Ovary (tissue), 9 donors: ENCODE measurements around the gene ABHD15. TPM values are rescaled to one million over a fixed set of nuclear protein-coding genes. Genes with fewer than 3 reads are reported as not detected.

ENCODE experiments used
- DNase-seq, 5 donors: peaks; one replicate each; pipeline ENCODE4 v3.0.0-alpha.2; 2019 to 2020
- H3K27ac ChIP-seq, 2 donors: fragments of 200-600 bp; one replicate each; pipeline versions ENCODE4 v1.5.1 to v1.8.0; 2019 to 2022
- H3K27me3 ChIP-seq: fragments of 200-600 bp; one replicate; pipeline ENCODE4 v1.8.0; 2022
- H3K36me3 ChIP-seq: fragments of 200-600 bp; sonication (generic); one replicate; pipeline ENCODE4 v1.5.1; 2019
- H3K4me1 ChIP-seq: one replicate; pipeline ENCODE4 v1.8.1; 2013; ENCODE audit warnings: mild to moderate bottlenecking, moderate library complexity; ENCODE audit not compliant: insufficient read depth
- H3K4me3 ChIP-seq: fragments of 200-600 bp; sonication (generic); one replicate; pipeline ENCODE4 v1.5.1; 2017
- H3K9me3 ChIP-seq, 2 donors: fragments of 200-600 bp in 1 of 2; sonication (generic) in 1 of 2; one replicate each; pipeline versions ENCODE4 v1.5.1 to v1.8.1; 2013 to 2019; ENCODE audit warnings: mild to moderate bottlenecking in 1 of 2, moderate library complexity in 1 of 2
- EP300 ChIP-seq: sonication (generic); formaldehyde crosslinking; IDR thresholded peaks from one replicate; pipeline ENCODE4 v1.6.1; 2017; ENCODE audit warnings: antibody characterized with exemption
- POLR2A ChIP-seq: fragments of 450-650 bp; IDR thresholded peaks from one replicate; pipeline ENCODE4 v1.6.1; 2017; ENCODE audit warnings: antibody characterized with exemption, mild to moderate bottlenecking, moderate library complexity
- WGBS, 3 donors: extraction: QIAGEN DNeasy Blood & Tissue Kit in 1 of 3; methylation state at CpG; one replicate each; pipeline versions ENCODE4 v1.1.5 to v1.1.7; 2013 to 2017; 5-methylcytosine and 5-hydroxymethylcytosine counted together
- intact Hi-C, 4 donors: fragments of 100-400 bp; cut with DNase I; formaldehyde crosslinking; loops; one replicate each; pipeline versions ENCODE4 v1.11.0 to v1.15.1; 2022 to 2023
- polyA plus RNA-seq, 2 donors: library from polyadenylated mRNA; stranded (reverse); fragments of 200-250 nt in 1 of 2; fragments of 350-450 nt in 1 of 2; fragmentation: Illumina TruSeq in 1 of 2; extraction: RNeasy Lipid Tissue Mini Kit (QIAGEN cat#74804) in 1 of 2; gene quantifications; one replicate each; pipeline ENCODE4 v1.2.3, GENCODE V29; 2013 to 2014
- total RNA-seq, 7 donors: library from RNA; depleted of rRNA in 2 of 7; stranded (reverse); fragments of >200 nt in 2 of 7; fragmentation: NEBNext Ultra II Directional in 3 of 7; extraction: Animal tissue kit (Norgen Biotek cat#: 25700) in 3 of 7; gene quantifications; one replicate each; pipeline versions ENCODE4 v1.1.0 to v1.2.4, GENCODE V29; 2016 to 2023
- TF ChIP-seq, protein P1 (sequence below), 3 donors: fragments of 450-650 bp in 2 of 3; fragments of 200-600 bp in 1 of 3; IDR thresholded peaks; one replicate each; pipeline versions ENCODE4 v1.5.1 to v1.8.0; 2016 to 2022; ENCODE audit warnings: antibody characterized with exemption in 3 of 3, mild to moderate bottlenecking in 1 of 3
- donor health status: DM: no; HTN: no; CAD: no; lungs with moderate emphysema.
- donor health status: DM: no; HTN: no; CAD: no.
- donor health status: Bipolar disorder and iron deficiency.
- donor health status: DM: yes; HTN: yes; CAD: no.
- donor health status: DM: no; HTN: no; CAD: no.
- donor health status: DM: yes; HTN: yes; CAD: no.

ABHD15 gene
- total and polyA plus RNA-seq, 9 donors: 3.0 to 8.7 (median 4.8) TPM

DNA sequence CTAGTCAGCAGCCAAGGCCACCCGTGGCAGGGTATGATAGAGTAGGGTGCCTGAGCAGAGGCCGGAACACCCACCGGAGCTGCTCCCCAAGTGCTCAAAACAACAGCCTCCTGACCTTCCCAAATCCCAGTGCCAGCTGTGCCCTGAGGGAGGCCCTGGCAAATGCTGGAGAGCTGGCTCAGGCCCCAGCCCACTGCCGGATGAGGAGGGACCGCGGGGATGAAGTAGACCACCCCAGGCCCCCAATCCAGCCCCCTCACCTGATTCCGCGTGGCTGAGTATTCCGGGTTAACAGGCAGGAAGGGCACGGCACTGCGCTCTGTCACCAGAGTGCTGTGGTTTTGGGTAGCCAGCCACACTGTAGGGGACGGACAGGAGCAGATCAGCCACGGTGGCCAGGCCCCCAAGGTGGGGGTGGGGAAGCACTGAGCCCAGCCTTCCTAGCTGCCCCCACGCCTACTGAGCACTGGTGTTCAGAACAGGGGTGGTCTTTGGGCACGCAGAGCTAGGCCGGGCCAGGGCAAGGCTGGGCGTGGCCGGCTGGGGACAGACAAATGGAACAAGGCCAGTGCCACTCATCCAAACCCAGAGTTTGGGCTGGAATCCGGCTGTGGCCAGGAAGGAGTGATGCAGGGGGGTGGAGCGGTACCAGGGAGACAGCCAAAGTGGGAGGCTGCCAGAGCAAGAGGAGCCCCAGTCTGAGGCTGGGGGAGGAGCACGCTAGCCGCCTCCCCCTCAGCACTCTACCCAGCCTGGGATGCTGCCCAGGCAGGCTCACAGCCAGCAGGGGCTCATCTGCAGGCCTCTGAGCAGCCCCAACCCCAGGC, 10.8 kb upstream of the ABHD15 start:
- Histone ChIP-seq H3K27ac (peak overlapping the region in 1 of 2 donors; percentile 10), H3K9me3 (no peaks in the 10 kb centered on the region), H3K4me1 (peaks cover 7% of the 10 kb centered on the region), H3K27me3 (no peaks in the 10 kb centered on the region), H3K4me3 (no peak overlapping the region), H3K36me3 (no peaks in the 10 kb centered on the region)
- TF ChIP-seq POLR2A: no peak
- no peak for TF ChIP-seq EP300
- TF ChIP-seq, protein P1, sequence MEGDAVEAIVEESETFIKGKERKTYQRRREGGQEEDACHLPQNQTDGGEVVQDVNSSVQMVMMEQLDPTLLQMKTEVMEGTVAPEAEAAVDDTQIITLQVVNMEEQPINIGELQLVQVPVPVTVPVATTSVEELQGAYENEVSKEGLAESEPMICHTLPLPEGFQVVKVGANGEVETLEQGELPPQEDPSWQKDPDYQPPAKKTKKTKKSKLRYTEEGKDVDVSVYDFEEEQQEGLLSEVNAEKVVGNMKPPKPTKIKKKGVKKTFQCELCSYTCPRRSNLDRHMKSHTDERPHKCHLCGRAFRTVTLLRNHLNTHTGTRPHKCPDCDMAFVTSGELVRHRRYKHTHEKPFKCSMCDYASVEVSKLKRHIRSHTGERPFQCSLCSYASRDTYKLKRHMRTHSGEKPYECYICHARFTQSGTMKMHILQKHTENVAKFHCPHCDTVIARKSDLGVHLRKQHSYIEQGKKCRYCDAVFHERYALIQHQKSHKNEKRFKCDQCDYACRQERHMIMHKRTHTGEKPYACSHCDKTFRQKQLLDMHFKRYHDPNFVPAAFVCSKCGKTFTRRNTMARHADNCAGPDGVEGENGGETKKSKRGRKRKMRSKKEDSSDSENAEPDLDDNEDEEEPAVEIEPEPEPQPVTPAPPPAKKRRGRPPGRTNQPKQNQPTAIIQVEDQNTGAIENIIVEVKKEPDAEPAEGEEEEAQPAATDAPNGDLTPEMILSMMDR (IDR thresholded peaks at IDR 0.05): no peak
- peak; percentile 31 to 74 (median 54) for DNase-seq
- intact Hi-C loops: no loop called here
- 65 to 74% (median 67%) methylated on average over 20 to 22 of the region's 22 CpGs for WGBS, 3 donors

DNA sequence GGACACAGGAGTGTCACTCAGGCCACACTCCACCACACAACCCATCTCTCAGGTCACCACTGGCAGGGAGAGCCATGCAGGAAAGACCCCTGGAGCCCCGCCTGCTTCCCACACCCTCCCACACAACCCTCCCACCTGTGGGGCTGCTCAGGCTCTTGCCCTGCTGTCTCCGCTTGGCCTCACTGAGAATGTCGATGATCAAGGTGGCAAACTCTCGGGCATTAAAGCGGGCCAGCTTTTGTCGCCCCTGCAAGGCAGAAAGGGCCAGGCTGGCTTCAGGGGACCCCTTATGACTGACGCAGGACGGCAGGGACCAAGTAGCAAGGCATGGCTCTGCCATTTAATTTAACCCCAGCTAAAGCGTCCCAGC, 10.1 kb upstream of the ABHD15 start:
- Histone ChIP-seq H3K4me3 (no peak overlapping the region), H3K27me3 (no peaks in the 10 kb centered on the region), H3K9me3 (no peaks in the 10 kb centered on the region), H3K27ac (no peak overlapping the region), H3K36me3 (no peaks in the 10 kb centered on the region), H3K4me1 (peaks cover 12% of the 10 kb centered on the region)
- intact Hi-C loops: no loop called here
- 91 to 92% (median 91%) methylated on average over 9 of the region's 9 CpGs for WGBS, 3 donors
- TF ChIP-seq EP300 (no peak), POLR2A (no peak)
- TF ChIP-seq, protein P1 (IDR thresholded peaks at IDR 0.05): no peak
- DNase-seq: no peak

DNA sequence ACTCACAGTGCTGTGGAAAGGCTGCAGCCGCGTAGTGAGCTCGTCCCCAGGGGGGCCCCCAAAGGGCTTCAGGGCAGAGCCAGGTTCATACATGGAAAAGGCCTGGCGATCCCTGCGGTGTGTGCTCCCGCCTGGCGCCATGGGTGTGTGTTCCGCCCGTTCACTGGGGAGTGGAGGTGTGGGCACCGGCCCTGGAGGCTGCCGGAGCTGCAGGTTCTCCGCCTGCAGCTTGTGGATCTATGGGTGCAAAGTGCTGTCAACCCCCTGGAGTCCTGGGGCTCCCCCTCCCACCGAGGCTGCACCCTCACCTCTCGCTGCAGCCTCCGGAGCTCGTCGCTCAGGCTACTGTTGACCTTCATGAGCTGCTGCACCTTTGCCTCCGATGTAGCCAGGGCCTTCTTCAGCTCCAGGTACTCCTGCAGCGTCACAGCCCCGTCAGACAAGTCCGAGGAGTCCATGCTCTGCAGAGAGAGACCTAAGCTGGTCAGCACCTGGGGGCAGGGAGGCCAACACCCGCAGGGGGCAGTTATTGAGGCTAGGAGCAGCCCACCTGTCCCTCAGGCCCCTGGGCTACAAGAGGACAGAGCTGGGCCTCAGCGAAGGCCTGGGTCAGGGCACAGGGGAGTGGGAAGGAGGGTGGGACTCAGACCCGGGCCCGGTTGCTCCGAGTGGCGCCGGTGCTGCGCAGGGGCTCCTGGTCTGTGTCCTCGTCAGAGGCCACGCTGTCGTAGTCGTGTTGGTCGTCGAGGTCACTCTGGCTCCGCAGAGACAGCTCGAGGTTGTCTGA, 9.6 kb upstream of the ABHD15 start:
- TF ChIP-seq EP300 (no peak), POLR2A (no peak)
- TF ChIP-seq, protein P1 (IDR thresholded peaks at IDR 0.05): no peak
- peaks cover 15% of the 10 kb centered on the region for H3K4me1 ChIP-seq
- peak in 1 of 5 donors; percentile 12 for DNase-seq
- no peaks in the 10 kb centered on the region for H3K36me3 ChIP-seq
- no peaks in the 10 kb centered on the region for H3K9me3 ChIP-seq
- no peak overlapping the region for H3K27ac ChIP-seq
- 91 to 92% (median 92%) methylated on average over 34 to 37 of the region's 37 CpGs for WGBS, 3 donors
- no peaks in the 10 kb centered on the region for H3K27me3 ChIP-seq
- intact Hi-C loops: no loop called here
- H3K4me3 ChIP-seq: no peak overlapping the region

DNA sequence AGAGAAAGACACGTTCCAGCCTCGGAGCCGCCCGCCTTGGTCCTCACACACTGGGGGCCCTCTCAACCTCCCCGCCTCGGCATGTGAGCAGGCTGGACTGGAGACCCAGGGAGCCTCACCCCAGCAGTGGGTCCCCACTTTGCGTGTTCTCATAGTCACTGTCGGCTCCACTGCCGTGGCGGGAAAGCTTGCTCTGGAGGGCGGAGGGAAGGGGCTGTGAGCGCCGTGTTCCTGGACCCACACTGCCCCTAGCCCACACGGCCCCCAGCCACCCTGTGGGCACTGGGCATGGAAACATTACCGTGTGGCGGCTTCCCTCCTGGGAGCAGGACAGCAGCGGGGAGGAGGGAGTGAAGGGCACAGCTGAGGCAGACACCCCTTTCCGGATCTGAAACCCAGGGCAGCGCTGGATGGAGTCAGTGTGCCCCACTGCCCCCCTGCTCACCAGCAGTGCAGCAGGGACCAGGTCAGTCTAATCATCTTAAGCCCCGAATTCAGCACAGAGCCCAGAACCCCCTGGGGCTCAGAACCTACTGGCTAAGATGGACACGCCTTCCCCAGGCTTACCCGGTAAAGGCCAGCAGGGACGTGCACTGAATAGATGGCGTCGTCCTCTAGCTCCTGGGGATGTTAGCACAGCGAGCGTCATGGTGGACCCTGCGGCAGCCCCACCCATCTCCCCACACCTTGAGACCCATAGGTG, 8.8 kb upstream of the ABHD15 start:
- Histone ChIP-seq H3K27me3 (no peaks in the 10 kb centered on the region), H3K36me3 (no peaks in the 10 kb centered on the region), H3K4me1 (peaks cover 15% of the 10 kb centered on the region), H3K4me3 (no peak overlapping the region), H3K9me3 (no peaks in the 10 kb centered on the region), H3K27ac (no peak overlapping the region)
- intact Hi-C loops: no loop called here
- 84 to 86% (median 85%) methylated on average over 28 of the region's 28 CpGs for WGBS, 3 donors
- DNase-seq: peak in 2 of 5 donors; percentile 9 to 16
- TF ChIP-seq, protein P1 (IDR thresholded peaks at IDR 0.05): no peak
- TF ChIP-seq EP300: no peak
